ENCODE measurements around the gene POC1A.

The POC1A gene

DNA sequence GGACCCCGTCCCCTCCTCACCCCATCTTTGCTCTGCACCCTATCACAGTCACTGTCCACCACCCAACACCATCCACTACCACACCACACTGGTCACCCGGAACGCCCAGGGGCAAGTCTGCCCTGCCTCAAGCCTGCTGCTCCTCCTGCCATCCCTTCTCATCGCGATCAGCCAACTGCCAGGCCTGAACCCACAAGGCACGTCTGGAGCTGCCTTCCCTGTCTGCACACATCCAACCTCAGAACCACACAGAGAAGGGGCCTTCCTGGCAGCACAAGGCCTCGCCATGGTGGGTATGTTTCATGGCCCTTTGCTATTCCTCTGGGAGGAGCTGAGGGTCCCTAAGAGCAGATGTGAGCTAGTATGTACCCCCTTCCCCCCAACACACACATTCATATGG is 94.4 kb downstream of the POC1A start:
- Histone ChIP-seq H3K4me3 (no peak overlapping the region), H3K9me3 (no peaks in the 10 kb centered on the region), H3K27ac (no peak overlapping the region), H3K4me1 (peaks cover 0 to 24% (median 11%) of the 10 kb centered on the region in 4 donors), H3K27me3 (no peaks in the 10 kb centered on the region), H3K36me3 (no peaks in the 10 kb centered on the region)
- TF ChIP-seq, protein P1, sequence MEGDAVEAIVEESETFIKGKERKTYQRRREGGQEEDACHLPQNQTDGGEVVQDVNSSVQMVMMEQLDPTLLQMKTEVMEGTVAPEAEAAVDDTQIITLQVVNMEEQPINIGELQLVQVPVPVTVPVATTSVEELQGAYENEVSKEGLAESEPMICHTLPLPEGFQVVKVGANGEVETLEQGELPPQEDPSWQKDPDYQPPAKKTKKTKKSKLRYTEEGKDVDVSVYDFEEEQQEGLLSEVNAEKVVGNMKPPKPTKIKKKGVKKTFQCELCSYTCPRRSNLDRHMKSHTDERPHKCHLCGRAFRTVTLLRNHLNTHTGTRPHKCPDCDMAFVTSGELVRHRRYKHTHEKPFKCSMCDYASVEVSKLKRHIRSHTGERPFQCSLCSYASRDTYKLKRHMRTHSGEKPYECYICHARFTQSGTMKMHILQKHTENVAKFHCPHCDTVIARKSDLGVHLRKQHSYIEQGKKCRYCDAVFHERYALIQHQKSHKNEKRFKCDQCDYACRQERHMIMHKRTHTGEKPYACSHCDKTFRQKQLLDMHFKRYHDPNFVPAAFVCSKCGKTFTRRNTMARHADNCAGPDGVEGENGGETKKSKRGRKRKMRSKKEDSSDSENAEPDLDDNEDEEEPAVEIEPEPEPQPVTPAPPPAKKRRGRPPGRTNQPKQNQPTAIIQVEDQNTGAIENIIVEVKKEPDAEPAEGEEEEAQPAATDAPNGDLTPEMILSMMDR (IDR thresholded peaks at IDR 0.05), result no peak
- intact Hi-C loops (cut with DNase I; ENCODE audit: low total_unique reads), result loop anchor here (5.0 kb wide), 3 partner anchors 33 to 117 kb away; partner anchors contain the start of genes PARP3 and RRP9
- no peak for DNase-seq

DNA sequence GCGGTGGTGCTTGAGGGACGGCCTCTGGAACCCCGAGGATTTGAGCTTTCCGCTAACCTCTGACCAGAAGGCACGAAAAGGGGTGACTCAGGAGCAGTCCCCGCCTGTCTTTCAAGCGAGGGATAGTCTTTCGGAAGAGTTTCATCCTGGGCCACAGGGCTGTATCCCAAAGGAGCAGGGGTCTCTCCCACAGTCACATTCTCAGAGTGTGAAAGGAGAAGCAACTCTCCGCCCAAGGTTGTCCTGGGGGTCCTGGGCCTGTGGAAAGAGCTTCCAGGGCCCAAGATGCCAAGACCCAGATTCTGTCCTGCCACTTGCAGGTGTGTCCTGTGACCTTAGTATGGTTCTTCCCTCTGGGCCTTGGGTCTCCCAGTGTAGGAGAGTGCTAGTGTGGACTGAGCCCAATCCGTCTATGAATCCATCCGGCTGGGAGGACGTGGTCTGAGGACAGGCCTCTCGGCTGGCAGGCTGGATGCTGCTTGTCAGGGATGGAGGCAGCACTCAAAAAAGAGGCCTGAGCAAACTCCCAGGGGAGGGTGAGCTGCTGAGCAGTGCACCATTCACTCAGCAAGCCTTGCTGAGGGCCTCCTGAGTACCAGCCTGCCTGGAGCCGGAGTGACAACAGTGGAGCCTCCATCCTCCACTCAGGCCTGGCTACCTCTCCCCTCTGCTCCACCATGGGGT is 96.3 kb downstream of the POC1A start:
- Histone ChIP-seq H3K9me3 (no peaks in the 10 kb centered on the region), H3K4me3 (peak overlapping the region; percentile 72 to 81), H3K4me1 (peaks cover 4 to 43% (median 29%) of the 10 kb centered on the region in 4 donors), H3K27ac (peak overlapping the region; percentile 83 to 86), H3K27me3 (no peaks in the 10 kb centered on the region), H3K36me3 (peaks cover 0 to 12% (median 9%) of the 10 kb centered on the region in 3 donors)
- intact Hi-C loops (cut with DNase I; ENCODE audit: low total_unique reads), result loop anchor here (5.0 kb wide), 3 partner anchors 34 to 116 kb away; partner anchors contain the start of genes PARP3 and RRP9
- no peak for DNase-seq
- TF ChIP-seq, protein P1 (IDR thresholded peaks at IDR 0.05), result no peak

DNA sequence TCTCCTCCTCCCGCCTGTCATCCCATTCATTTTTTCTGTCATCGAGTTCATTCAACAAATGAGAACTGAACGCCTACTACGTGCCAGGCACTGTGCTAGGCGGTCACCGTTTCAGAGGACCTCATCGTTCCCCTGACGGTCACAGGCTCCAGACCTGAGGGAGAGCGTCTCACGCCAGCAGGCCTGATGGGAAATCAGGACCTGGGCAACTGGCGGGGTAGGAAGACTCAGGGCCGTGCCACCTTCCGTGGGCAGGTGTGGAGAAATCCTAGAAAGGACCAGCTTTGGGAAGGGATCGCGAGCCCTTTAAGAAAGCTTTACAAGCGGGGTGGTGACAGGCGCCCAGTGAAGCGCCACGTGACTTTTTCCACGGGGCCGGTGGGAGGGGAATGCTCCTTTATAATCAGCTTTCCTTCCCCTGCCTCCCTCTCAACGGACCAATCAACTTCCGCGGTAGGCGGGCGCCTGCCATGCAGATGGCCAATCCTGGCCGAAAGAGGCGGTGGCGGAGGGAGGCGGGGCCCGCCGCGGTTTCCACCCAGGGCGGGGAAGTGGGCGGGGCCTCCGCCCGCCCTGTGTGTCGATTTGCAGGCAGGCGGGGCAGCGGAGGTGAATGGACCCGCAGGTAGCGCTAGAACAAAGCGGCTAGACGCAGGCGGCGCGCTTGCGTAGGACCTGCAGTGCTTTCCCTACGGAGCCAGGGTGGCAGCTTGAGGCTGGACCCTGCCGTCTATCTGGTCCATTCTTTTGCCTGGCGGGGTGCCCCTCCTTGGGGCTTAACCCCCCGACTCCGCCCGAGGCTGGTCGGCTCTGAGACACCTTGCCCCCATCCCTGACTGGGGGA is 97.0 kb downstream of the POC1A start:
- DNase-seq, result peak; percentile 99 to 100
- H3K4me1 ChIP-seq, result peaks cover 5 to 43% (median 33%) of the 10 kb centered on the region in 4 donors
- intact Hi-C loops (cut with DNase I; ENCODE audit: low total_unique reads), result loop anchor here (5.0 kb wide), 3 partner anchors 35 to 115 kb away; partner anchors contain the start of genes PARP3 and RRP9

DNA sequence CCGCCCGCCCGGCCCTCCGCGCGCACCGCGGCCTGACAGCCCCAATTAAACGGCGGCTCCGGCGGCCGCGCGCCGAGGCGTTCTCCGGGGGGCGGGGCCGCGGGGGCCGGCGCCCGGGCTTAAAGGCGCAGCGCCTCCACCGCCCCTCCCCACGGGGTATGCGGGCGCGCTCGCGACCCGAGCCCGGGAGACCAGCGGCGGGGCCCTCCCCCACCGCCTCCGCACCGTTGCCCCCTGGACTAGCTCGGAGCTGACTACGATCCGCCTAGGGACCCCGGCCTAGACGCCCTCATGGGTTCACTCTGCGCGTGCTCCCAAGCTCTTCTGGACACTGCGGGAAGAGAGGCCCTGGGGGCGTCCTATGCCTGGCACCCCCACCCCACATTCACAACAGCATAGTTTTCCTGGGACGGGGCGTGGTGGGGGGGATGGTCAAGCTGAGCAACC is 97.7 kb downstream of the POC1A start, which contains the start of gene DUSP7:
DUSP7 (minus strand) TSS at position 51 of the 447 bp plus-strand sequence. CDS start 205 bp downstream, outside the sequence.
- no peaks in the 10 kb centered on the region for H3K27me3 ChIP-seq
- H3K9me3 ChIP-seq, result no peaks in the 10 kb centered on the region
- TF ChIP-seq, protein P1 (IDR thresholded peaks at IDR 0.05), result no peak
- DNase-seq, result peak; percentile 57 to 84
- intact Hi-C loops (cut with DNase I; ENCODE audit: low total_unique reads), result loop anchor here (5.0 kb wide), 3 partner anchors 36 to 114 kb away; partner anchors contain the start of genes PARP3 and RRP9
- peaks cover 5 to 47% (median 39%) of the 10 kb centered on the region in 4 donors for H3K4me1 ChIP-seq
- H3K4me3 ChIP-seq, result peak within 1 kb of the TSS; percentile 72 to 81
- peaks cover 10 to 25% (median 10%) of the 10 kb centered on the region in 3 donors for H3K36me3 ChIP-seq
- peak within 1 kb of the TSS; percentile 86 to 95 for H3K27ac ChIP-seq

More for the DNA sequence above, 97.0 kb downstream of the POC1A start:
- Histone ChIP-seq H3K9me3 (no peaks in the 10 kb centered on the region), H3K27ac (peak overlapping the region; percentile 83 to 86), H3K27me3 (no peaks in the 10 kb centered on the region), H3K36me3 (peaks cover 3 to 18% (median 9%) of the 10 kb centered on the region in 3 donors), H3K4me3 (peak overlapping the region; percentile 72 to 81)
- TF ChIP-seq, protein P1 (IDR thresholded peaks at IDR 0.05), result peak in 1 of 2 experiments; percentile 10

Data from tibial artery (tissue), 4 donors.